Stimulated activated CD8-positive, alpha-beta memory T cell treated with anti-CD3 and anti-CD28 coated beads, Interleukin-4, amount 100 ng/mL, for 24 hours (primary cell): Measurements from ENCODE around the gene RNF212.

Source experiments
- DNase-seq: peaks from one replicate; pipeline ENCODE4 v3.0.0-alpha.2; 2020; ENCODE audit warnings: low read depth

The RNF212 gene

GRCh38 chr4:1115528-1116293 lies 2.3 kb upstream of the RNF212 start:
- DNase-seq = no peak

- no peak for DNase-seq
These were observed 562 bp downstream of the RNF212 start for GRCh38 chr4:1112821-1113182.

DNA sequence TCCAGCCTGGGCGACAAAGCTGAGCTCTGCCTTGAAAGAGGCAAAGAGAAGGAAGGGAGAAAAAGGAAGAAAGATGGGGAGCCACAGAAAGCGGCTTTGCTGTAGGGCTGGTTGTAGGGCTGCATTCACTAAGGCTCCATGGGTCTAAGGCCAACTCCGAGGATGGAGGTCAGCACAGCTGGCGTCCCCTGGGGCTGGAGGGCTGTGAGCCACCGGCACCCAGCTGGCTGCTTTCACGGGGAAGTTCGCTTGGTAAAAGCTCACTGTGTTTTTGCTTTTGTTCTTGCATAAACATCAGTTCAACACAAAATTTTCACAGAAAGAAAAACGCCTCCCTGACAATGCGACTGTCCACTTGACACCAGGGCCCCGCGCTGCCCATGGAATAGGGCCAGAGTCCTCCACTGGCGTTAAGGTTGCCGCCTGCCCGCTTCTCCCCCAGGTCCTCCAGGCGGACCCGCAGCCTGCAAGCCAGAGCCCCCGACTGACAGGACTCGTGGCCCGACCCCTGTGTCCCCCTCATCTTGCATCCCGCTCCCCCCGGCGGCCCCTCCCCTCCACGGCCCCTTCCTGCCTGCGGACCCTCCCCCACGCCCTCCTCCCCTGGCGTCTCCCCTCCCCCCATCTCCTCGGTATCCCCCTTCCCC lies 1.1 kb downstream of the RNF212 start:
- DNase-seq = no peak

- no peak for DNase-seq
These were observed 2.0 kb downstream of the RNF212 start for GRCh38 chr4:1111259-1111809.

DNA sequence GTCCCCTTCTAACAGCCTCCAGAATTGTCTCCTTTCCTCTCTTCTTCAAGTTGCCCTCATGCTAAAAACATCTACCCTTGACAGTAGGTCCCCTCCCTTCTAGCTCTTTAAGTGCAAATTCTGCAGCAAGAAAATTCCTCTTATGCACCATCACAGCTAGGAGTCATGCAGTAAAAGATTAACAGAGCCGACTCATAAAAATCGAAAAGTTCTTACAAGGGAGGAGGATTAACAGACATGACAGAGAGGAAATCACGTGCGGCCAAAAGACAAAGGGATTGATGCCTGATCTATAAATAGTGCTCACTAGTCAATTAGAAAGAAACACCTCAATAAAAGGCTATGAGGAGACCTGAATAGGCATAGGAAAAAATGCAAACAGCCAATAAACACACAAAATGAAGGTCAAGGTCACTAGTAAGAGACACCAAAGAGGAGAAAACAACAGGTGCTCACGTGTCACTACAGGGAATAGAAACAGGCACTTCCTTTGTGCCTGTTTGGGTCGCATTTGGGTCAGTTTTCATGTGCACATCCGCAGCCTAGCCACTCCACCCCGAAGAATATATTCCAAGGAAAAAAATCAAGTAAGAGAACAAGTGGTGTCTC lies 3.4 kb downstream of the RNF212 start:
- DNase-seq = no peak

DNA sequence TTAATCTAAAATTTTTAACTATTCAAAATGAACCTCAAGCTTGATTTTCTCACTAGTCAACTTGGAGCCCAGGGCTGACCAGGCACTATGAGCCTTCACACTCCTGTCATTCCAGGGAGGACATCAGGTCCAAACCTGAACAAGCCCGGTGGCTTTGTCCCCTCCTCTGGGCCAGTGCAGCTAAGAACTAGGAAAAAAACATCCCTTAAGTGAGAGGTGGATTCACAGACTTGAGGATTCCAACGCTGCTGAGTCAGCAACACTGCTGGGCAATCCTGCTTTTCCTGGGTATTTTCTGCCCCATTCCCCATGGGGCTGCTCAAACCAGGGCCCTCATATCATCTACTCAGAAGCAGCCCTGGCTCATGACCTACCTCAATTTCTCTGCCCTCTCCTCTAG lies 4.0 kb downstream of the RNF212 start:
- DNase-seq = no peak

- no peak for DNase-seq
These were observed 7.7 kb downstream of the RNF212 start for GRCh38 chr4:1105662-1106061.

DNA sequence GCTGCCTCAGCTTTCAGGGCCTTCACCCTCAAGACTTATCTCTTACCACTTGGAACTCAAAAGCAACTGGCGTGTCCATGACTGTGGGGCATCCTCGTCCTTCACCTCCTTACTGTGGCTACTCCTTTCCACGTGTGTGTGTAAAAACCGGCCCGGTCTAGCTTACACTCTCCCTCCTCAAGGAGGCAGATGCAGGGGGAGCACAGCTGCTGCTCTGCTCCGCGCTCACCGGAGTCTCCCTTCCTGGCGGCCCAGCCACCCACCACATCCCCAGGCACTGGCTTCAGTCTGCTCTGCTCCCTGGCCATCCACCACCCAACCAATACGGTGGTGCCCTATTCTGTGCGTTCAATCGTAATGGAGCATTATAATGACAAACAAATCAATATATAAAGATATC lies 8.3 kb downstream of the RNF212 start:
- DNase-seq = no peak

DNA sequence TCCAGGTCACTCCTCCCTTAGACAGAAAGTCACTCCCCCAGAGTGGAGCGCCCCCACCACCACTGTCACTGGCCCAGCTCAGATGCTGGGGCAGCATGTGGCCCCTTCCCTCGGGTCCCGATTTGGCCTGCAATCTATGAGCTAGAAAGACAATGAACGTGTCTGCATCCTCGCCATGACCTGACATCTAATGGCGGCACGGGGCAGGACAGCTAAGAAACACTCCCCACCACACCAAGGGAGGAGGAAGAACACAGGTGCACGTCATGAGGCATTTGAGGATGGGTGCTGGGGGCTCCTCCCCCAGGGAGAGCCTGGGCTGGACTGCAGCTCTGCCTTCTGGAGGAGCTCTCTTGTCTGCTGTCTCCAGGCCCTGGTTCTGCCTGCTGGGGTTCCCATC lies 8.7 kb downstream of the RNF212 start:
- no peak for DNase-seq

- no peak for DNase-seq
These were observed 13.6 kb downstream of the RNF212 start for GRCh38 chr4:1099684-1100335.

- DNase-seq = no peak
These were observed 14.1 kb downstream of the RNF212 start for GRCh38 chr4:1099270-1099669.

GRCh38 chr4:1098311-1098925 lies 14.9 kb downstream of the RNF212 start:
- DNase-seq = no peak

DNA sequence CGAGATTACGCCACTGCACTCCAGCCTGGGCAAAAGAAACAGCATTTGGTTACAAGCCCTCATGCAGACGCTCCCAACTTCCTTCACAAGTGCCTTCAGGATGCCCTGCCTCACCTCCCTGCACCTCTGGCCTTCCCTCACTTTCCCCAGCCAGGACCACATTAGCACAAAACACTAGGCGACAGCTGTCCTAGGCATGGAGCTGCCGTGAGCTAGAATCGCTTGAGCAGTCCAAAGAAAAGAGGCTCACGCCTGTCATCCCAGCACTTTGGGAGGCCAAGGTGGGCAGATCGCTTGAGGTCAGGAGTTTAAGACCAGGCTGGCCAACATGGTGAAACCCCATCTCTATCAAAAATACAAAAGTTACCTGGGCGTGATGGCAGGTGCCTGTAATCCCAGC lies 15.8 kb downstream of the RNF212 start:
- no peak for DNase-seq

DNA sequence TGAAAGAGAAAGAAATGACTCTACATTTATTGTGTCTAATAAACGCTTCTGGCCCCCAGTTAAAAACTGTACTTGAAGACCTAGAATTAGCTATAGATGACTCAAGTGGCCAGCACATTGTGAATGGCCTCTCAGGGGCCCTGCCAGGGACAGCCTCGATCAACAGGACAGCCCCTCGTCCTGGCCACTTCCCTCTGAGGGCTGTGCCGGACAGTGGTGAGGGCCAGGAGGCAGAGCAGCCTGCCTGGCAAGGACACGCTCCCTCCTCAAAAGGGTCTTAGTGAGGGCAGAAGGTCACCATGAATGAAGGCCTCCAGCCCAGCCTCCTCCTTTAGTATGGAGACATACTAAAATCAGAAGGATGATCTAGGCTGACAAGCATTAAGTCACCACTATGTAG lies 16.5 kb downstream of the RNF212 start:
- no peak for DNase-seq

- no peak for DNase-seq
These were observed 19.1 kb downstream of the RNF212 start for GRCh38 chr4:1094336-1094690.

DNA sequence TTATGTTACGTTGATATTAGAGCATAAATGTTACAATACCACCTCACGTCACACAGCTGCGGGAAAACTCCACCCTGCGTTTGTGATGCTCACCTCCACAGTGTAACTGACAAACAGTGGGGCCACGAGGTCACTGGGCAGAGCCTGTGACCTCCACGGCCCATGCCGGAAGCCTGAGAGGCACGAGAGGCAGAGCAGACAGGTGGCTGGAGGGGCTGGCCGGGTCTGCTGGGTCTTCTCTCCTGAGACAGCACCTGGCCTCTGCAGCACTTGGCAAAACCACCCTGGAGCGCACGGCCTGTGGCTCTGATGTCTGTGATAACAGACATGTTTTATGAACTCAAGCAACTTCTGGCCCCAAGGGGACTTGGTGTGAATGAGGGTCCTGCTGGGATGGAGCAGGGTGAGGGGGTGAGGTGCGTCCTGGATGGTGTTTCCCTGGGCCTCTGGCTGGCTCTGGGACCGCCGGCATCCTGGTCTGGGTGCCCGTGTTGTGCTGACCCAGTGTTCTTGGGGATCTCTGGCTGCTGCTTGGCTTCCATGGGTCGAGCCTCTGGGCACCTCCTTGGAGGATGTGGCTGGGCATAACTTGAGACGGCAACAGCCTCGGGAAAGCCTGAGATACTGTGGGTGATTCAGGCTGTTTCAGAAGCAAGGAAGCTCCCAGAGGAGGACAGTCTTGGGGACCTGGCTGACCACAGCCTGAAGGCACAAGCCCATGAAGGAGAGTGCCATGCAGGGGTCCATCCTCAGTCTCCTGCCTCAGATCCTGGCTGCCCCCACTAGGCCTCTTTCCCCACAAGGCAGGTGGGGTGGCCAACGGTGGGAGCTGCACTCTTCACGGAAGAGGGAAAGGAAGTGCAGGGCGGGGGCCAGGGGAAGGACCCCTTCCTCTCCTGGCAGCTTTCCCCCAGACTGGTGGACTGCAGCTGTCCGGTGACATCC lies 19.7 kb downstream of the RNF212 start:
- no peak for DNase-seq

DNA sequence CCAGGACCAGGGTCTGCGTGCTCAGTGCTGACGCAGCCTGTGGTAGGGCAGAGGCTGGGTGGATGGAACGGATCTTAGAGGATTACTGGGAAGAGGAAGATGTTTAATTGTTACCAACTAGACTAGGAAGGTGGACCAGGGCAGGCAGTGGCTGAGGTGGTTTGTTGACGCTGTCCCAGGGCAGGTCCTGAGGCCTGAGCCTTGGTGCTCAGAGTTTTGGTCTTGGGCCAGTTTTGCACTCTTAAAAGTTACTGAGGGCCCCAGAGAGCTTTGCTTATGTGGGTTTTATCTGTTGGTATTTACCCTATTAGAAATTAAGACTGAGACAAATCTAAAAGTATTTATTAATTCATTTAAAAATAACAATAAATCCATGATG lies 20.4 kb downstream of the RNF212 start:
- no peak for DNase-seq

DNA sequence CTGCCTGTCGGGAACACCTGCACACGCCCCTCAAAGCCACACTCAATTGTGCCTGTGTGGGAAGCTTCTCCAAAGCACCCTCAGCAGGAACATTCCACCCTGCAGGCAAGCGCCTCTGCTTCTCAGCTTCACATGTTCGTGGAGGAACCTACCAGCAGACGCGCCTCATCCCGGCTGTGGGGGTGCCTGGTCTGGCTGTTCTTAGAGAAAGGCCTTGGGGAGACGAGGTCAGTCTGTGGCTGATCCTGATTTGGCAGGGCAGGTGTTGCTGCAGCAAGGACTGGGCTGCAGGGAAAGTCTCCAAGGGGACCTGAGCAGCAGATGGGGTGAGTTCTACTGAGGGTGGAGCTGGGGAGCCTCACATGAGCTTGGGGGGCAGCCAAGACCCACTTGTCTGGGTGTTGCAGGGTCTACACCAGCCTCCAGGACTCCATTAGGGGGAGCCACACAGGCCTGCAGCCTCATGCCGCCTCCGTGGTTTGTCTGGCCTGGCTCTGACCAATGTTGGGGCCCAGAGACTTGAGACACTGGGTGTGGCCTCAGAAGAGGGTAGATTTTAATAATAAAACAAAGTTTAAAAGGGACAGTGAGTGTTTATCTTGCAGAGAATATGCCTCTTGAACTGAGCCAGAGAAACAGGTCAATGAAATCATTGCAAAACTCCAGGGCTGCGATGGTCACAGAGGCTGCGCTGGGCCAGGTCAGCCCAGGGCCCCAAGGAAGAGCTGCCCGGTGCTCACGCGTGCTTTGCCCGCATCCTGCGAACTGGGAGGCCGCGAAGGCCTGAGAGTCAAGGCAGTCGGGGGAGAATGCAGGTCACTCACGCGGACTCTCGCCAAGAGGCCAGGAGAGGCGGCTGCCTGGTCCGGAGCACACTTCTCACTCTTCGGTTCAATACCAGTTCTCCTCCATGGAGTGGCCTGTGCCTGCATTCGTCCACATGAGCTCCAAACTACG lies 21.1 kb downstream of the RNF212 start:
- DNase-seq = no peak

GRCh38 chr4:1091561-1091995 lies 21.8 kb downstream of the RNF212 start:
- no peak for DNase-seq
